ENCODE data around the gene EZH2.
A peak's percentile ranks its signal among the peaks of the same experiment; 100 is the strongest.

Gene EZH2

GRCh38 chr7:148852272-148852671 lies 31.8 kb downstream of the EZH2 start:
- DNase-seq: no peak

DNA sequence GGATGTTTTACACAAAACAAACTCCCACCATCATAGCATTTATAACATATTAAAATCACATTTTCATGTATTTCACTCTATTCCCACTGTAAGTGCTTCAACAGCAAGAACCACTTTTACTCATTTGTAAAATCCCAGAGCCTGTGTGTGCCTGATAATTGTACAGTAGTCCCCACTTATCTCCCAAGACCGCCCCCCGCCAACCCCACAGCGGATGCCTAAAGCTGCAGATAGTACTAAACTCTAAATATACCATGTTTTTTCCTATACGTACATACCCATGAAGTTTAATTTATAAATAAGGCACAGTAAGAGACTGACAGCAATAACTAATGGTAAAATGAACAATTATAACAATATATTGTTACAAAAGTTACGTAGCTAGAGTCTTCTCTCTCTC lies 33.5 kb downstream of the EZH2 start:
- DNase-seq: no peak

DNA sequence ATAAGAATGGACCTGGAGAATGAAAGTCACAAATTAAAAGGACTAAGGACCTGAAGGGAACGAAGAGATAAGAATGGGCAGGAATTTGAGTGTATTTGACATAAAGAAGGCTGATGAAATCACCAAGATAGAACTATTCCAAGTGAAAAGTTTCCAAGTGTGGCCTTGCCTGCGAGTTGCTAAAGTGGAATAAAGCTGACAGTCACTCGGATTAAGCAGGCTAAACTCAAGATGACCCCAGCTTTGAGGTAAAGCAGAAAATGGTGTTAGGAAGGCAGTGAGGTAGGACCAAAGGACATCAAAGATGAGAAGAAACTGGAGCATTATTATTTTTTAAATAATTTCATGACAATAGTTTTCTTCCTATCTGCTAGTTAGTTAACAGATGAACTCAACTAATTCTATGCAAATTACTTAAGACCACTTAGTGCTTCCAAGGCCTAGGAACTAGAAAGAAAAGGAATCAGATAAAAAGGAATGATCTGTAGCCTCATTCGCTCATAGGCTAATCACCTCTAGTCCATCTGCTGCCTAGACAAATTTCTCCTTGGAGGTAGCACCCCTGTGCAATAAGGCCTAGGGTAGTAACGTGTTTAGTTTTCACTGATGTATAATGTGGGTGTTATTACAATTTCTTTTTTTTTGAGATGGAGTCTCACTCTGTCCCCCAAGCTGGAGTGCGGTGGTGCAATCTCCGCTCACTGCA lies 34.5 kb downstream of the EZH2 start:
- DNase-seq: no peak

GRCh38 chr7:148847815-148848734 lies 36.0 kb downstream of the EZH2 start:
- no peak for DNase-seq

- peak; percentile 13 for DNase-seq
Observed at GRCh38 chr7:148838905-148839304, 45.2 kb downstream of the EZH2 start.

DNA sequence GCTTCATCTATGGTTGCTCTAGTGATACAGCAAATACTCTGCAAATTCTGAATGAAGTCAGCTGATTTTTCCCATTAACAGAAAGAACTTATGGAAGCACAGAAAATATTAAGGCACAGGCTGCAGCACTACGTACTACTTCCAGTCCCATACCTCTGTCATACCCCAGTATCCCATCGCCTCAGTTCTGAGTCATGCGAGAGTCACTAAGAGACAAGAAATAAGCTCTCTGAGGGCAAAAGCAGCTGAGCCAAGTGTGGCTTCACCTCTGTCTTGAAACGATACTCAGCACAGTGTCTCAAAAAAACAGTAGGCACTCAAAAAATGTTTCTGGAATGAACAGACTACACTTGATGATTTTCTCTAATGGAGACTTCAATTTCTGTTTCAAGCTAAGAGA lies 48.2 kb downstream of the EZH2 start:
- DNase-seq: no peak

DNA sequence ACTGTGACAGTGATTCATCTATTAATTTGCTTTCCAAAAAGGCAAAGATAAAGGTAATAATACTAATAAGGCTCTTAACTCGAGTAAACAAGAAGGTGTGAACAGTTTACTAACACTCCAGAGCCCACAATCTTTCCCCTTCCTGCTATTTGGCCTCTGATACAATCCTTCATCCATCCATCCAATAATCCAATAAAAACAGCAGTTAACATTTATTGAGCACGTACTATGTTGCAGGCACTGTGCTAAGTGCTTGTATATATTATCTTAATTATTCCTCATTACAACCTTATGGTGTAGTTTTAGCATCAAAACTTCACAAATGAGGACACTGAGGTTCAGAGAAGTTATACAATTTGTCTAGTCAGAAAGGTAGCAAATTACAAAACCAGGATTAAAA lies 49.5 kb downstream of the EZH2 start:
- DNase-seq: no peak

DNA sequence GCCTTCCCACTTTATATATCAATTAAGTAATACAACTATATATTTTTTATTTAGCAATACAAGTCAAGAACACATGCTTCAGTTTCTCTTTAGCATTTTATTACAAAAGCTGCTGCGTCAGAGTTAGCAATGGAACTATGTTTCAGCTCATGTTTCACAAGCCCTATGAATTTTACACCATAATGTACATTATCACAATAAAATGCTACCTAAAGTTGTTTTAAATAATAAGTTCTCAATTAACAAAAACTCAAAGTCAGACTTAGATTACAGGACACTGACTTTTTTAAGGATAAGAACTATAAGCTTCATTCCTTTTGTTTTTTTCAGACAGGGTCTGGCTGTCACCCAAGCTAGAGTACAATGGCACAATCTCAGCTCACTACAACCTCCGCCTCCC lies 52.3 kb downstream of the EZH2 start:
- no peak for DNase-seq

DNA sequence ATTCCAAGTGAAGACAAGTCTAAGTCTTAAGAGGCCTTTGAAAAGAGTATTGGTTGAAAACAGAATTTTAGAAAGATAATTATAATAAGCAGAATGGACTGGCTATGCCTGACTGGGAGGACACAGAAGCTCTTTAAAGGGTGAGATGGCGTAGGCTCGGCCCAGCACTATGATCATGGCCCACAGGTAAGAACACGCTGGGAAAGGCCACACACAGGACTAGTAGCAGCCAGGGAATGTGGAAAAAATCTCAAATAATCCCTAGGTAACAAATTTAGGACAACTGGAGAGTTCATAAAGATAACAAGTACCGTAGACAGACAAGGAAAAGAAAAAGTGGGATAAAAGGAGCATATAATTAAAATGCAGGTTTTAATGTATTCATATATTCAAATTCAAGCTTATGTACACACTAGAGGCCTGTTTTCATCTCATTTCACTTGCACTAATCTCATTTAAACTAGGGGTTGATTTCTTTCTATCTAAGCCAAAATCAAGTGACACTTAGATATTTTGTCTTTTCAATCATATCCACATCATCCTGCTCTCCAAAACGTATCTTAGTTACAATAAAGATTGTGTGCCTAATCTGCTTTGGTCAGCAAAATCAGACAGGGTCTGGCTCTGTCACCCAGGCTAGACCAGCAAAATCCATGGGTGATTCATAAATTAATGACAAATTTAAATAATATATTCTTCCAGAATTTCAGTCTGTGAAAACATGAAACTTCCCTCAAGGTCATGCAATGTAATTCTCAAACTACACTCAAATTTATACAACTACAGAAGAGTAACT lies 53.0 kb downstream of the EZH2 start:
- DNase-seq: no peak

GRCh38 chr7:148828965-148829364 lies 55.1 kb downstream of the EZH2 start:
- DNase-seq: no peak

DNA sequence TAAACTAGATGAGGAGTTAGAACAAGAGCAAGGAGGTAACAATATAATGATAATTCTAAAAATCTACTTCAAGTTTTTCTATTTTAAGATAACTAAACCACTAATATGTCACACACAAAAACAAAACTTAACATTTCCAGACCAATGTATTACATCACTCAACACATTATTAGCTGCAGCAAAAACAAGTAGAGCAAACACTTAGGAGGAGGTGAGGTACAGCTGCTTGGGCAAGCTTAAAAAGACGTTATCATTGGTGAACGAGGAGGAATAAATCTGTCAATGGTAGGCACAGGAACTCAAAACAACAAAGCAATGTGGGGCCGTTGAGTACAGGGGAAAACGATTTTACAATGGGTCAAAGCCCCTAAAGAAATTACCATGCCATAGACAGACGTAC lies 58.8 kb downstream of the EZH2 start:
- DNase-seq: no peak

GRCh38 chr7:148824864-148825263 lies 59.2 kb downstream of the EZH2 start:
- DNase-seq: no peak

DNA sequence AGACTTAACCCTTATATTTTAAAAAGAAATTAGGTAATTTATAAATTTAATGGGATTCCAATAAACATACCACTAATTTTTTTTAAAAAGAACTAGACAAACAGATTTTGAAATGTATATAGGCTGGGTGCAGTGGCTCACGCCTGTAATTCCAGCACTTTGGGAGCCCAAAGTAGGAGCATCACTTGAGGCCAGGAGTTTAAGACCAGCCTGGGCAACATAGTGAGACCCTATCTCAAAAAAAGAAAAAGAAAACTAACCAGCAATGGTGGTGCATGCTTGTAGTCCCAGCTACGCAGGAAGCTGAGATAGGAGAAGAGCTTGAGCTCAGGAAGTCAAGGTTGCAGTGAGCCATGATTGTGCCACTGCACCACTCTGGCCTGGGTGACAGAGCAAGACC lies 62.7 kb downstream of the EZH2 start:
- DNase-seq: no peak

GRCh38 chr7:148819697-148820360 lies 64.3 kb downstream of the EZH2 start:
- no peak for DNase-seq

DNA sequence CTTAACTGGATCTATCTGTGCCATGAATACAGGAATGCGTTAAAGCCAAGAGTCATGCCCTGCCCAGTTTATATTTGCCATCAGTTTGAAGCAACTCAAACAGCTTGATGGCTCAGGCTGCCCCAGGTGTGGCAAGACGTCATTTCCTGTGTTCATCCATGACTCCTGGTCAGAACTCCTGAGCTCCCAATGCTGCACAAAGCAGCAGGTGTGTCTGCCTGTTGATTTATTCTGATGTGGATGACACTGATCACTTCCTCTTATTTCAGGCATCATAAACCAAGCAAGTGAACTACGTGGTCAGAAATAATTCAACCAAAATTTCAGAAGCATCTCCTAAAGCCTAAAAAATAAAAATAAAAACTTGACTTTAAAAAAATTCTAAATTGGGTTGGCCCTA lies 68.5 kb downstream of the EZH2 start:
- DNase-seq: no peak

DNA sequence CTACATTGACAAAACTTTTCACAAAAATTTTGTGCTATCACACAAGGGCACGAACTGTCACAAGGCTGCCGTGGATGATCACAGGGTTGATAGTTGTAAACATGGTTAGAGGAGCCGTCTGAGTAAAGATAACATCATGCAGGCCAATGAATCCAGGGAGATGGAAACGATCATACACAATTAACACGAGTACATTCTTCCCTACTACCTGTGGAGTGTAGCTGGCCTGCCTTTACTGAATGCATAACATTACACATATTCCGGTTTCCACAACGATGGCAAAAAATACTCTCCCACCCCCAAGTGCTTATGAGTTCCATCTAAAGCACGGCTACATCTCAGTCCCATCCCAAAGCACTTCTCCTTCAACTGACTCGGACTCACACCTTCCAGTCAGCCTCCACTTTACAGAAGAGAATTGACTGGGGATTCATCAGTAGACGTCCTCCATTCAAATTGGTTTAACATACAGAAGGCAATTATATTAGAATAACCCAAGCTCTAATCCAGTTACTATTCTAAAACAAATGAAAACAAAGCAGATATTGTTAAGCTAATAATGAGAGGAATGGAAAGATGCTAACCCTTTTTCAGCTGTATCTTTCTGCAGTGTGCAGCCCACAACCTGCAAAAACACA lies 69.0 kb downstream of the EZH2 start:
- no peak for DNase-seq

DNA sequence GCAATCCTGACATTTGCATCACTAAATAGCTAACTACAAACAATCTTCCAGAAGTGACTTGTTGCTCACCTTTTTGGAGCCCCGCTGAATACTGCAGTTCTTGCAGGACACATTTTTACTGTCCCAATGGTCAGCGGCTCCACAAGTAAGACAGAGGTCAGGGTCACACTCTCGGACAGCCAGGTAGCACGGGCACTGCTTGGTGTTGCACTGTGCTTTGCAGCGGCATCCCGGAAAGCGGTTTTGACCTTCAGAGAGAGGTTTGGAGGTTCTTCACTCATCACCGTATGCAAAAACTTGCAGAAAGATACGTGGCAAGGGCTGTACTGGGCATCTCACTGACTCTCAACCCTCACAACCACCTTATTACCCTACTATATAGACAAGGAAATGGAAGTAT lies 70.2 kb downstream of the EZH2 start:
- no peak for DNase-seq

DNA sequence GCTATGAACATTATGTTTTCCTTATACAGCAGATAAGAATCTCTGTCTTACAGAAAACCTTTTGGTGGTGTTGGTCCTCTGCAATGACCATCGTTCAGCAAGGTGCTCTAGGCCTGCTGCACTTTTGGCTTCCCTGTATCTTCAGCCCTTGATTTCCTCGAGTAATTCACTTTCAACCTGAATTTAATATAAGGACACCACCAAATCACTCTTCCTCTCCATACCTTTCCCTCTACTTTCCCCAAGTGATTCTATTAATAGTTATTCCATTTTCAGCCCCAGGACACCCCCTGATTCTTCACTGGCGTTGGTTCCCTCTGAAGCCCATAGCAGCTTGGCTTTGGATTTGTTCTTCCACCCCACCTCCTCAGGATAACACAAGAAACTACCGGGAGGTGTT lies 72.2 kb downstream of the EZH2 start:
- DNase-seq: no peak

- DNase-seq: no peak
Observed at GRCh38 chr7:148809856-148810255, 74.2 kb downstream of the EZH2 start.

DNA sequence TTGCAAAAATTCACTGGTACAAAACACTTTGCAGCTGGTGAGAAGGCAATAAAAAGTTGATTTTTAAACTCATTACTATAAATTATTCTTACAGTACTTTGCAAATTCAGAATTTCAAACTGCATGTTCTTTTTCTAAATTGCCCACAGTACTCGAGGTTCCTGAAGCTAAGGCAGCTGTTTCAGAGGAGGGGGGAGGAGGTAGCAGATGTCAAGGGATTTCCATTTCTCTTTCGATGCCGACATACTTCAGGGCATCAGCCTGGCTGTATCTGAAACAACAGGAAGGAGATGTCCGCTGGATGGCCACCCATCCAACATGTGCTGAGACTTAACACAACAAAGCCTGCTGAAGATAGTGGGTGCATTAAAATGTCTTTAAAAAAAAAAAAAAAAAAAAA lies 76.7 kb downstream of the EZH2 start:
- no peak for DNase-seq

- DNase-seq: no peak
Observed at GRCh38 chr7:148806187-148806586, 77.9 kb downstream of the EZH2 start.

Measured in CD4-positive, alpha-beta T cell treated with Interferon gamma for 1 hour (primary cell).